Gastroesophageal sphincter (tissue), 3 donors: ENCODE results near the gene CTNNA3.

Experiments
- POLR2AphosphoS5 ChIP-seq: sonication (generic); formaldehyde crosslinking; IDR thresholded peaks from one replicate; pipeline ENCODE4 v1.6.1; 2017; ENCODE audit warnings: antibody characterized with exemption
- TF ChIP-seq, protein P1 (sequence below), 4 experiments: fragments of 200-600 bp in 2 of 4; fragments of 450-650 bp in 2 of 4; sonication (generic) in 1 of 4; IDR thresholded peaks; one replicate each; pipeline ENCODE4 v1.5.1; 2017 to 2019; ENCODE audit warnings: antibody characterized with exemption in 4 of 4, mild to moderate bottlenecking in 2 of 4, moderate library complexity in 2 of 4

DNA sequence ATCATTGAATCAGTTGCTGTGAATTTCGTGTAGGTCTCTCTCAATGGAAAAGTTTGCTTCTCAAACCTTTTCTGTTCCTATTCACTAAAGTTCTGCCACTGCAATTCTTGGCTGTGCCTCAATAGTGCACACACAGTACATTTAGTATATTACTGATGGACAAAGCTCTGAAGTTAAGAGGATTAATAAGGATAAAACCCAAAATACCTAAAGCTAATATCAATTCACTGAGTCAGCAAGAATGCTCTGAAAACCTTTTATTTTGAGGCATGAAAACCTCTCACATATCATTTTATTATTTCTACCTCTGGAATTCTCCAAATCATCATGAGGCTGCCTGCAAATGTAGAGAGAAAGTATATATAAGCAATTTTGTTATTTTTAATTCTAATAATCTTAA, 1403.5 kb downstream of the CTNNA3 start:
- TF ChIP-seq, protein P1, sequence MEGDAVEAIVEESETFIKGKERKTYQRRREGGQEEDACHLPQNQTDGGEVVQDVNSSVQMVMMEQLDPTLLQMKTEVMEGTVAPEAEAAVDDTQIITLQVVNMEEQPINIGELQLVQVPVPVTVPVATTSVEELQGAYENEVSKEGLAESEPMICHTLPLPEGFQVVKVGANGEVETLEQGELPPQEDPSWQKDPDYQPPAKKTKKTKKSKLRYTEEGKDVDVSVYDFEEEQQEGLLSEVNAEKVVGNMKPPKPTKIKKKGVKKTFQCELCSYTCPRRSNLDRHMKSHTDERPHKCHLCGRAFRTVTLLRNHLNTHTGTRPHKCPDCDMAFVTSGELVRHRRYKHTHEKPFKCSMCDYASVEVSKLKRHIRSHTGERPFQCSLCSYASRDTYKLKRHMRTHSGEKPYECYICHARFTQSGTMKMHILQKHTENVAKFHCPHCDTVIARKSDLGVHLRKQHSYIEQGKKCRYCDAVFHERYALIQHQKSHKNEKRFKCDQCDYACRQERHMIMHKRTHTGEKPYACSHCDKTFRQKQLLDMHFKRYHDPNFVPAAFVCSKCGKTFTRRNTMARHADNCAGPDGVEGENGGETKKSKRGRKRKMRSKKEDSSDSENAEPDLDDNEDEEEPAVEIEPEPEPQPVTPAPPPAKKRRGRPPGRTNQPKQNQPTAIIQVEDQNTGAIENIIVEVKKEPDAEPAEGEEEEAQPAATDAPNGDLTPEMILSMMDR (IDR thresholded peaks at IDR 0.05), result no peak
- no peak for TF ChIP-seq POLR2AphosphoS5
